IPS-NIHi7 (cell line): ENCODE measurements around the gene FNDC3A.
"Not testable (repeated sequence)": the region's sequence is repeated elsewhere in the genome, so short reads cannot be mapped to it uniquely, and the experiment has no call there.

Experiments
- DNase-seq: peaks from one replicate; pipeline ENCODE4 v3.0.0; 2012; ENCODE audit warnings: mixed read lengths; ENCODE audit errors: extremely low spot score

Gene FNDC3A

DNA sequence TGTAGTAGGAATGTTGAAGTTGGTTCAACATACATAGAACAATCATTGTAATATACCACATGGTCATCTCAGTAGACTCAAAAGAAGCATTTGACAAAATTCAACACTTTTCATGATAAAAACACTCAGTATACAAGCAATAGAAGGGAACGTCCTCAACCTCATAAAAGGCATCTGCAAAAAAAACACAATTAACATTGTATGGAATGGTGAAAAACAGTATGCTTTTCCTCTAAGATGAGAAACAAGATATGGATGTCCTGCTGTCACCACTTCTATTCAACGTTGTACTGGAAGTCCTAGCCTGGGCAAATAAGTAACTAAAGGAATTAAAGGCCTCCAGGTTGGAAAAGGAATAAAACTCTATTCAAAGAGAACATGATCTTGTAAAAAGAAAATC is 54.5 kb downstream of the FNDC3A start:
- no peak for DNase-seq

- no peak for DNase-seq
Measured at GRCh38 chr13:49040872-49041271, 65.2 kb downstream of the FNDC3A start.

DNA sequence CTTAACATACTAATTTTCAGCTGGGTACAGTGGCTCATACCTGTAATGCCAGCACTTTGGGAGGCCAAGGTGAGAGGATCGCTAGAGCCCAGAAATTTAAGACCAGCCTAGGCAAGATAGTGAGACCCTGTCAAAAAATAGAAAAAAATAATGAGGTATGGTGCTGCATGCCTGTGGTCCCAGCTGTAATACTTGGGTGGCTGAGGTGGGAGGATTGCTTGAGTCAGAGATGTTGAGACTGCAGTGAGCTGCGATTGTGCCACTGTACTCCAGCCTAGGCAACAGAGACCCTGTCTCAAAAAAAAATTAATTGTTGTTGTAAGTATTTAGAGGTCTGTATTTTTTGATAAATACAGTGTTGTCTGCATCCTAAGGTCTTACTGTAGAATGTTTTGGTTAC is 66.8 kb downstream of the FNDC3A start:
- no peak for DNase-seq

- no peak for DNase-seq
Measured at GRCh38 chr13:49044008-49044407, 68.3 kb downstream of the FNDC3A start.

DNA sequence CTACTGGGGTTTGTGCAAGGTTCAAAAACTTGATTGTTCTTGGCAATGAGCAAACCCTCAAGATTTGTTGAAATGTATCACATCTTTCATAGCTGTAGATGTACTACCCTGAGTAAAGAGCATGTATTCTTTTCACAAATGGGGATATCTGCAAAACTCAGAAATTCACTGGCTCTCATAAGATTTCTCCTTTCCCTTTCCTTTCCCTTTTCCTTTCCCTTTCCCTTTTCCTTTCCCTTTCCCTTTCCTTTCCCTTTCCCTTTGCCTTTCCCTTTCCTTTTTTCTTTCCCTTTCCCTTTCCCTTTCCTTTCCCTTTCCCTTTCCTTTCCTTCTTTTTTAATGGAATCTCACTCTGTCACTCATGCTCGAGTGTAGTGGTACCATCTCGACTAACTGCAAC is 69.1 kb downstream of the FNDC3A start:
- DNase-seq: no peak

DNA sequence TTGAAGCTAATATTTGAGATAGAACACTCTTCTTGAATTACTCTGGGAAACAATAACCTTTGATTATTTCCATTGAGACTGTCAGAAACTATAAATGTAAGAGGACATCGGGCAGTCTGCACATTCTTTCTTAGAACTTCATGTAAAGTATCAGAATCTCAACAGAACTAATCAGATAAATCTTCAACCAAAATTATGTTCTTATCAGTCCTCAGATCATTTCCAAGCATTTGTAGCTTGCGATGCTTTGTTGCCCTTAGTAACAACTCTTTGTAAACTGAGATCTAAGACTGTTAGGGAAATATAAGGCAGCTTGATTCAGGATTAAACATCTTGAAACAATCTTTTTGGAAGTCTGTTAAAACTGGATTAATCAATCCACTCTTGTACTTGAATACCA is 70.3 kb downstream of the FNDC3A start:
- DNase-seq: no peak

DNA sequence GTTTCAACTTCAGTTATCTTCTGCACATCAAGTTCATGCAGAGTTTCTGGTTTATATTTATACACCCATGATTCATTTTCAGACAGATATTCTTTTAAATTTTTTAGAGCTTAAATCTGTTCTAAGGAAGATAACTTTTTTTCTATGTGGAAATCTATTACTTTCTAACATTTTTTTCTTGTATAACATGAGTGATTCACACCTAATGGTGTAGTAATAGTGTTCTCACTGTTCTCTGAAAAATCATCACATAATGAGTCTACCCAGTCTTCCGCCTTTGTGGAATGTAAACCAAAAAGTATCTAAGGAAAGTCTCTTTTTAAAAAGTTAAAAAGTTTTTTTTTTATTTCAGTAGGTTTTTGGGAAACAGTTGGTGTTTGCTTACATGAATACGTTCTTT is 70.8 kb downstream of the FNDC3A start:
- no peak for DNase-seq

- no peak for DNase-seq
Measured at GRCh38 chr13:49052813-49053212, 77.1 kb downstream of the FNDC3A start.

DNA sequence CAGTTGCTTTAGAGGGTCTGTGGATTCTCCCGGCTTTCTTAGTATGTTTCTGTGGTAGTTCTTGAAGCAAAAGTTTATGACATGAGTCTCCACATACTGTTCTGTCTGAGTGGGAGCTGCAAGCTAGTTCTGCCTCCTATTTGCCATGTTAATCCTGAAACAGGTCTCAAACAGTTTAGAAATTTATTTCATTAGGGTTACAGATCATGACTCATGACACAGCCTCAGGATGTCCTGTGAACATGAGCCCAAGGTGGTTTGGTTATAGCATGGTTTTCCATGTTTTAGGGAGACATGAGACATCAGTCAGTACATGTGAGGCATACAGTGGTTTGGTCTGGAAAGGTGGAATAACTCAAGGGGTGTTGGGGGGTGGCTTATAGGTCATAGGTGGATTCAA is 77.5 kb downstream of the FNDC3A start:
- DNase-seq: no peak

GRCh38 chr13:49053906-49054305 is 78.2 kb downstream of the FNDC3A start:
- no peak for DNase-seq

DNA sequence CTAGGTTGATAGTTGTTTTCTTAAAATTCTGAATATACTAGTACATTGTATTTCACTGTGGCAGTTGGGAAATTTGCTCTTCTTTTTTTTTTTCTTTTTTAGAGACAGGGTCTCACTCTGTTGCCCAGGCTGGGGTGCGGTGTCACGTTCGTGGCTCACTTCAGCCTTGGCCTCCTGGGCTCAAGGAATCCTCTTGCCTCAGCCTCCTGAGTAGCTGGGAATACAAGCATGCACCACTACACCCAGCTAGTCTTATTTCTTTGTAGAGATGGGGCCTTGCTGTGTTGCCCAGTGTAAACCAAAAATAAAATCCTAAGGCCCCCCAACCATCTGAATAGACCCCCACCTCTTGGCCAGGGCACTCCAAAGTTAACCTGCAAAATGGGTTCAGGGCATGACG is 79.3 kb downstream of the FNDC3A start:
- DNase-seq: no peak

- DNase-seq: no peak
Measured at GRCh38 chr13:49057176-49057575, 81.5 kb downstream of the FNDC3A start.

DNA sequence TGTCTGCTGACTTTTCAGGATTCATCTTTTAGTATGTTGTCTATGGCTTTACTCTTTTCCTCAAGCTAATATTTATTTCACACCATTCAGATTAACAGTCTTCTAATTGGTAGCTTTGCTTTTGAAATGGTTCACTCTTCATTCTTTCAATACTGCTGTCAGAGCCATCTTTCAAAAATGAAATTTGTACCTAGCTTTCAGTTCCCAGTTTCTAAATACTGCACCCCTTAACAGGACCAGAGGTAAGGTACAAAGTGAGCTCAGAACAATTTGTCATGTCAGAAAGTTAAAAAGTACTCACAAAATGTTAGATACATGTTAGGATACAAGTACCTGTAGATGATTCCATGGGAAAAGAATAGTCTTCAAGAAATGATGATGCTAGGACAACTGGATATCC is 83.0 kb downstream of the FNDC3A start:
- no peak for DNase-seq

DNA sequence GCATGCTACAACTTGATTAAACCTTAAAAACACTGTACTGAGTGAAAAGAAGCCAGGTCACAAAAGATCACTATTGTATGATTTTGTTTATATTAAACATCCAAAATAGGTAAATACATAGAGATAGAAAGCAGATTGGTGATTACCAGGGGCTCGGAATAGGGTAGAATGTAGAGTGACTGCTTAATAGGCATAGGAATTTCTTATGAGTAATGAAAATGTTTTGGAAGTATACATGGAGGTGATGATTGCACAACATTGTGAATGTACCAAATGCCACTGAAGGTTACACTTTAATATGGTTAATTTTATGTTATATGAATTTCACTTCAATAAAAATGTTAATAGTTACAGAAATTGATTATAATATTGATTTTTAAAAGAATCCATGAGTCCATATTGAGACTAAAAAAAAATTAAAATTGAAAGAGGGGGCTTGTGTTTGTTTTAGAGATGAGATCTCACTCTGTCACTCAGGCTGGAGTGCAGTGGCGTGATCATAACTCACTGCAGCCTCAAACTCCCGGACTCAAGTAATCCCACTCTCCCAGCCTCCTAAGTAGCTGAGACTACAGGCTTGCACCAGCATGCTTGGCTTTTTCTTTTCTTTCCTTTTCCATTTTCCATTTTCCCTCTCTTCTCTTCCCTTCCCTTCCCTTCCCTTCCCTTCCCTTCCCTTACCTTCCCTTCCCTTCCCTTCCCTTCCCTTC is 85.1 kb downstream of the FNDC3A start:
- no peak for DNase-seq

DNA sequence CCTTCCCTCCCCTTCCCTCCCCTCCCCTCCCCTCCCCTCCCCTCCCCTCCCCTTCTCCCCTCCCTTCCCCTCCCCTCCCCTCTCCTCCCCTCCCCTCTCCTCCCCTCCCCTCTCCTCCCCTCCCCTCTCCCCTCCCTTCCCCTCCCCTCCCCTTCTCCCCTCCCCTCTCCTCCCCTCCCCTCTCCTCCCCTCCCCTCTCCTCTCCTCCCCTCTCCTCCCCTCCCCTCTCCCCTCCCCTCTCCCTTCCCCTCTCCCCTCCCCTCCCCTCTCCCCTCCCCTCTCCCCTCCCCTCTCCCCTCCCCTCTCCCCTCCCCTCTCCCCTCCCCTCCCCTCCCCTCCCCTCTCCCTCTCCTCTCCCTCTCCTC is 85.7 kb downstream of the FNDC3A start:
- DNase-seq: not testable (repeated sequence)

GRCh38 chr13:49062297-49062896 is 86.7 kb downstream of the FNDC3A start:
- no peak for DNase-seq

GRCh38 chr13:49063011-49063410 is 87.3 kb downstream of the FNDC3A start:
- DNase-seq: no peak

DNA sequence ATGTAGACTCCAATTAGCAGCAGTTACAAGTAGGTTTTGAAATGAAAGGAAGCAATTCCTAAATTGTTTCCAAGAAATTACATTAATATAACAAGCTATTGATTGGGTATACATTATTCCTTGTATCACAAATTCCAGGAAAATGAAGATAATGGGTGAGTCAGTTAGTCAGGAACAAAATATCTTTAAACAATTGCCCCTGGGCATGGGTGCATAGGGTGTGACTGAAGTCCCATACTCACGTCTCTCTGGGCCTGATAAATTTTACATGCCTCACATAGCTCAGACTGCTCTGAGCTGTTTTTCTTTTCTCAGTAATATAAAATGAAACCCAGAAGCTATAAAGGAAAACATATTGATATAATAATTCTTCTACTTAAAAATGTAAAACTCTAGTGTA is 87.8 kb downstream of the FNDC3A start:
- DNase-seq: no peak

DNA sequence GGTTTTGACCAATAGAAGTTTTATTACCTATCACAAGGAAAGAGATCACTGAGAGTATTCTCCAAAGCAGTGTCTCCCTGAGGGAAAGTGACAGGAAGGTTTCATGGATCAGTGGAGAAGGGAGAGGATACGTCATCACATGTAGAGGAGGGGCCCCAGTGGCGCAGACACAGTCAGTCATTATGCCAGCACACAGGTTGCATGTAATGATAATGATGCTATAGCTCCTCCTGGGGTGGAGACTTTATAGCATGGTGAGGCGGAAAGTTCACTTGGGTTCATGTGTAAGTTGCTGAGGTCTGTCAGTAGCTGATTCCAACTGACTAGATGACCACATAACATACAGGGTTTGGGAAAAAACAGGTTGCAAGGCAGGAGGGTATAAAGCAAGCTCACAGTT is 88.8 kb downstream of the FNDC3A start:
- no peak for DNase-seq

GRCh38 chr13:49066856-49067255 is 91.1 kb downstream of the FNDC3A start:
- no peak for DNase-seq

GRCh38 chr13:49068498-49068897 is 92.8 kb downstream of the FNDC3A start:
- not testable (repeated sequence) for DNase-seq

GRCh38 chr13:49070021-49070420 is 94.3 kb downstream of the FNDC3A start:
- not testable (repeated sequence) for DNase-seq

- DNase-seq: no peak
Measured at GRCh38 chr13:49071341-49071937, 95.7 kb downstream of the FNDC3A start.
